Esophagus squamous epithelium (tissue), 5 donors: ENCODE results near the gene RHD. TPM values are rescaled to one million over a fixed set of nuclear protein-coding genes. Genes with fewer than 3 reads are reported as not detected.
"Not testable (repeated sequence)": the region's sequence is repeated elsewhere in the genome, so short reads cannot be mapped to it uniquely, and the experiment has no call there.

Experiments used
- DNase-seq: peaks from one replicate; lab custom pipeline; 2025; lab: John Stamatoyannopoulos, UW
- H3K27ac ChIP-seq, 4 donors: fragments of 200-600 bp; sonication (generic); one replicate each; pipeline ENCODE4 v1.5.1; 2016 to 2019; ENCODE audit warnings: mild to moderate bottlenecking in 1 of 4
- H3K27me3 ChIP-seq, 4 donors: fragments of 200-600 bp; sonication (generic); 1 replicate in 3 of 4; 2 replicates in 1 of 4; pipeline versions ENCODE4 v1.5.1 to v1.6.0; 2017 to 2021; ENCODE audit warnings: antibody characterized with exemption in 1 of 4
- H3K36me3 ChIP-seq, 3 donors: fragments of 200-600 bp; sonication (generic); one replicate each; pipeline ENCODE4 v1.5.1; 2016 to 2019
- H3K4me1 ChIP-seq, 3 donors: fragments of 200-600 bp; sonication (generic); one replicate each; pipeline ENCODE4 v1.5.1; 2017 to 2019
- H3K4me3 ChIP-seq, 4 donors: fragments of 200-600 bp; sonication (generic); 1 replicate in 3 of 4; 2 replicates in 1 of 4; pipeline ENCODE4 v1.5.1; 2016 to 2019; ENCODE audit warnings: mild to moderate bottlenecking in 2 of 4, moderate library complexity in 1 of 4
- H3K9me3 ChIP-seq, 3 donors: fragments of 200-600 bp; sonication (generic); one replicate each; pipeline ENCODE4 v1.5.1; 2016 to 2019
- CTCF ChIP-seq, 6 experiments: fragments of 450-650 bp in 4 of 6; fragments of 200-600 bp in 2 of 6; sonication (generic) in 2 of 6; IDR thresholded peaks; one replicate each; pipeline ENCODE4 v1.5.1; 2016 to 2019; ENCODE audit warnings: antibody characterized with exemption in 6 of 6, mild to moderate bottlenecking in 4 of 6, moderate library complexity in 4 of 6
- POLR2A ChIP-seq, 4 donors: fragments of 450-650 bp; IDR thresholded peaks; one replicate each; pipeline ENCODE4 v1.6.1; 2017; ENCODE audit warnings: antibody characterized with exemption in 4 of 4, mild to moderate bottlenecking in 4 of 4, moderate library complexity in 3 of 4
- WGBS, 2 donors: methylation state at CpG; one replicate each; pipeline ENCODE4 v1.1.5; 2018; 5-methylcytosine and 5-hydroxymethylcytosine counted together
- intact Hi-C: fragments of 100-400 bp; cut with DNase I; formaldehyde crosslinking; loops from one replicate; pipeline ENCODE4 v1.15.0; 2022
- total RNA-seq, 4 donors: library from RNA; depleted of rRNA; stranded (reverse); fragments of >200 nt; gene quantifications; one replicate each; pipeline ENCODE4 v1.1.0, GENCODE V29; 2016
- donor health status: DM: yes; HTN: yes; CAD: no.

RHD gene
- total RNA-seq, 4 donors from 2014 or later, result not detected

- Histone ChIP-seq H3K9me3 (no peaks in the 10 kb centered on the region), H3K4me1 (no peaks in the 10 kb centered on the region), H3K4me3 (no peak overlapping the region), H3K36me3 (no peaks in the 10 kb centered on the region), H3K27ac (no peak overlapping the region), H3K27me3 (no peaks in the 10 kb centered on the region)
- 62 to 80% methylated on average over 2 of the region's 2 CpGs for WGBS, 2 donors
- no peak for DNase-seq
- intact Hi-C loops, result no loop called here
- TF ChIP-seq POLR2A (IDR thresholded peaks at IDR 0.05) (no peak), CTCF (IDR thresholded peaks at IDR 0.05) (no peak)
These were observed 18.4 kb upstream of the RHD start for GRCh38 chr1:25253911-25254310.

GRCh38 chr1:25255706-25256577 lies 16.4 kb upstream of the RHD start:
- no peaks in the 10 kb centered on the region for H3K9me3 ChIP-seq
- TF ChIP-seq POLR2A (IDR thresholded peaks at IDR 0.05), result no peak
- no peak for TF ChIP-seq CTCF (IDR thresholded peaks at IDR 0.05)
- no peak overlapping the region for H3K4me3 ChIP-seq
- intact Hi-C loops, result no loop called here
- no peaks in the 10 kb centered on the region for H3K27me3 ChIP-seq
- peaks cover 0 to 7% (median 0%) of the 10 kb centered on the region in 3 donors for H3K4me1 ChIP-seq
- DNase-seq, result no peak
- H3K36me3 ChIP-seq, result no peaks in the 10 kb centered on the region
- 87 to 91% methylated on average over 17 to 18 of the region's 18 CpGs for WGBS, 2 donors
- no peak overlapping the region for H3K27ac ChIP-seq

DNA sequence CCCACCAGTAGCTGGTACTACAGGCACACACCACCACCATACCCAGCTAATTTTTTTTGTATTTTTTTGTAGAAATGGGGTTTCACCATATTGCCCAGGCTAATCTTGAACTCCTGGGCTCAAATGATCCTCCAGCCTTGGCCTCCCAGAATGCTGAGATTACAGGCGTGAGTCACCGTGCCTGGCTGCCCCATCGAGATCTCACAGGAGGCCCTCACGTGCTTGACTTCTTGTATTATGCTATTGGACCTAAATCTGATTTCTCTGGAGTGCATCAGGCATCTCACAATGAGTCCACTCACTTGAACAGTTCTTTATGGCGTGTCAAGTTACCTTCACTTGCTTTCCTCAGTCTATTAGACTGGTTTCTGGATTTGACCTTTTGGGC lies 15.7 kb upstream of the RHD start:
- 91 to 98% methylated on average over 5 of the region's 5 CpGs for WGBS, 2 donors

GRCh38 chr1:25257196-25257595 lies 15.1 kb upstream of the RHD start:
- TF ChIP-seq CTCF (IDR thresholded peaks at IDR 0.05) (no peak), POLR2A (IDR thresholded peaks at IDR 0.05) (no peak)
- intact Hi-C loops, result no loop called here
- DNase-seq, result no peak
- Histone ChIP-seq H3K27ac (no peak overlapping the region), H3K36me3 (peaks cover 0 to 2% (median 0%) of the 10 kb centered on the region in 3 donors), H3K4me3 (no peak overlapping the region), H3K4me1 (peaks cover 0 to 7% (median 0%) of the 10 kb centered on the region in 3 donors), H3K27me3 (no peaks in the 10 kb centered on the region), H3K9me3 (no peaks in the 10 kb centered on the region)
- WGBS, 2 donors, result 47 to 60% methylated on average over 1 of the region's 1 CpG

More for the DNA sequence above, 15.7 kb upstream of the RHD start:
- peaks cover 0 to 7% (median 0%) of the 10 kb centered on the region in 3 donors for H3K4me1 ChIP-seq
- no peak overlapping the region for H3K4me3 ChIP-seq
- no peak overlapping the region for H3K27ac ChIP-seq
- H3K36me3 ChIP-seq, result no peaks in the 10 kb centered on the region
- no peaks in the 10 kb centered on the region for H3K9me3 ChIP-seq
- no peaks in the 10 kb centered on the region for H3K27me3 ChIP-seq
- intact Hi-C loops, result no loop called here
- no peak for DNase-seq
- TF ChIP-seq POLR2A (IDR thresholded peaks at IDR 0.05) (no peak), CTCF (IDR thresholded peaks at IDR 0.05) (no peak)

DNA sequence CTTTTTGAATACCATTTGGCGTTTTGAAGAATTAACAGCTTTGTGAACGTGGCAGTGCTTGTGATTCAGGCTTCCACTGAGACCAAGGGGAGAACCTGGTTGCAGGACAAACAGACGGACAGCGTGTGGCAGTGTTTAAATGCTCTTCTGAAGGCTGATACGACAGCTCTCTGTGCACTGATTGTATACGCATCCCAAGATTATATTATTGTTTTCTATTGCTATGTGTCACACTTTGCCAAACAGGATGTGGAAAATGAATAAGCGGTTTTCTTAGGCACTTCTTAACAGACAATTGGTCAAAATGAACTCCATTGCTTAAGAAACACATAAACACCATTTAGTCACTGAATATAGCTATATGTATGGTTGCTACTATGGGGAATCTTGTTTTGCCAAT lies 12.5 kb upstream of the RHD start:
- 60 to 75% methylated on average over 5 of the region's 7 CpGs for WGBS, 2 donors
- DNase-seq, H3K4me1 ChIP-seq, intact Hi-C loops, H3K4me3 ChIP-seq, H3K27me3 ChIP-seq, H3K9me3 ChIP-seq, H3K27ac ChIP-seq: not testable (repeated sequence)
- peaks cover 0 to 12% (median 0%) of the 10 kb centered on the region in 3 donors for H3K36me3 ChIP-seq
- TF ChIP-seq CTCF (IDR thresholded peaks at IDR 0.05), result peak in 1 of 6 experiments; percentile 6

DNA sequence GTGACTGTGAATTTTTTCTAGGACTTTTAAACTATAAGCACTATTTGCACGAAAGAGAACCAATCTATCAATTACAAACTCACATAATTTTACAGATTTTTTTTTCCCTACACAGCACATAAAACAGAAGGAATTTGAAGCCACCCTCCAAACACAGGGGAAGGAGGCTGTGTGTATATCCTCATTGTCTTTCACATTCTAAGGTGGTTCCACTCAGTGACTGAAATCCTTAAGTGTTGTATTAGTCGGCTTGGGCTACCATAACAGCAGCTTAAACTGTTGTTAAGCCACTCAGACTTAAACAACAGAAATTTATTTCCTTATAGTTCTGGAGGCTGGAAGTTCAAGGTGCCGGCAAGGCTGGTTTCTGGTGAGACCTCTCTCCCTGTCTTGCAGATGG lies 12.0 kb upstream of the RHD start:
- H3K27me3 ChIP-seq, H3K27ac ChIP-seq, H3K9me3 ChIP-seq, DNase-seq, H3K4me1 ChIP-seq, intact Hi-C loops, H3K4me3 ChIP-seq: not testable (repeated sequence)
- H3K36me3 ChIP-seq, result peaks cover 0 to 12% (median 0%) of the 10 kb centered on the region in 3 donors
- WGBS, 2 donors, result 67 to 79% methylated on average over 3 of the region's 3 CpGs

DNA sequence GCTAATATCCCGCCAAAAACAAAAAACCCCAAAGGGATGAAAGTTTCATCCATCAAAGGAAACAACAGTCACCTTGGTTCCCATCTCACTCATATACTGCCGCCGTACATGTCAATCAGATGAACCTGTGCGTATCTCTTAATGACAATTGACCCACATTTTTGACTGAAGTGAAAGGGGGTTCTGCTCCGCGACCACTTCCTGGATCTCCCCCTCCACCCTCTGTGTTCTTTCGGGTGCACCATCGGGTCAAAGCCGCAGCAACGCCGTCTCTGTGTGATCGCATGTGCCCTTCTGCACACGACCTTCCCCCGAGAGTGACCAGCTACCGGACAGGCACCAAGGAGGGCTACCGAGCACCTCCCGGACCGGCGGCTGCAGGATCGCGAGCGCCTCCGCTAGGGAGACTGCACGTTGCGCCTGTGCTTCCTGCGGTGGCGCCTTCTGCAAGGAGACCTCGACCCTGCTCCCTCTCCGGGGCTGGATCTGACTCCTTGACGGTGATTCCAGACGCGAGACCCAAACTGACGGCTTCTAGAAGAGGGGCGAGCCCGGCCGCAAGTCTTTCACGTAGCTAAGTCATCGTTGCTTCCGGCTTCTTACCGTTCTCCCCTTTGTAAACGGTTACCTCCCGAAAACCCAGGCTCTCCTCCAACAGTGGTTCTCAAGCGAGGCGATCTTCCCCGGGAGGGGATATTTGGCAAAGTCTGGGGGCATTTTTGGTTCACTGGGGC lies 5.6 kb upstream of the RHD start:
- WGBS, 2 donors, result 0 to 1% methylated on average over 2 to 11 of the region's 45 CpGs
- Histone ChIP-seq H3K36me3 (peaks cover 0 to 12% (median 0%) of the 10 kb centered on the region in 3 donors), H3K4me1 (peaks cover 0 to 14% (median 0%) of the 10 kb centered on the region in 3 donors), H3K4me3 (peak overlapping the region; percentile 45 to 63 (median 59)), H3K27ac (peak overlapping the region in 3 of 4 donors; percentile 25 to 93 (median 82))
- H3K27me3 ChIP-seq, H3K9me3 ChIP-seq, intact Hi-C loops, DNase-seq: not testable (repeated sequence)
